ENCODE data around the gene EDN2.

EDN2 gene

GRCh38 chr1:41497461-41498030, 13.1 kb upstream of the EDN2 start:
- no peak for DNase-seq

- no peak for DNase-seq
These were observed 12.6 kb upstream of the EDN2 start for GRCh38 chr1:41497056-41497440.

- peak; percentile 74 to 79 for DNase-seq
These were observed 11.9 kb upstream of the EDN2 start for GRCh38 chr1:41496080-41497055.

GRCh38 chr1:41495210-41495948, 10.9 kb upstream of the EDN2 start:
- peak; percentile 28 to 46 for DNase-seq

GRCh38 chr1:41494351-41495209, 10.1 kb upstream of the EDN2 start:
- no peak for DNase-seq

GRCh38 chr1:41493626-41494350, 9.3 kb upstream of the EDN2 start:
- DNase-seq: no peak

- DNase-seq: peak in 1 of 2 experiments; percentile 23
These were observed 8.6 kb upstream of the EDN2 start for GRCh38 chr1:41493117-41493536.

GRCh38 chr1:41492341-41492848, 7.9 kb upstream of the EDN2 start:
- peak; percentile 64 to 67 for DNase-seq

GRCh38 chr1:41490911-41491310, 6.4 kb upstream of the EDN2 start:
- no peak for DNase-seq

GRCh38 chr1:41489561-41489960, 5.1 kb upstream of the EDN2 start:
- DNase-seq: no peak

GRCh38 chr1:41488040-41488951, 3.8 kb upstream of the EDN2 start:
- no peak for DNase-seq

GRCh38 chr1:41487126-41488039, 2.9 kb upstream of the EDN2 start:
- DNase-seq: no peak

- no peak for DNase-seq
These were observed 2.1 kb upstream of the EDN2 start for GRCh38 chr1:41486371-41487125.

GRCh38 chr1:41486053-41486370, 1.5 kb upstream of the EDN2 start:
- DNase-seq: no peak

GRCh38 chr1:41485605-41486004, 1.1 kb upstream of the EDN2 start:
- DNase-seq: no peak

- DNase-seq: no peak
These were observed 502 bp downstream of the EDN2 start for GRCh38 chr1:41483960-41484401.

- no peak for DNase-seq
These were observed 1.3 kb downstream of the EDN2 start for GRCh38 chr1:41483001-41483850.
